ENCODE results near the gene ZNF771.

Gene ZNF771

DNA sequence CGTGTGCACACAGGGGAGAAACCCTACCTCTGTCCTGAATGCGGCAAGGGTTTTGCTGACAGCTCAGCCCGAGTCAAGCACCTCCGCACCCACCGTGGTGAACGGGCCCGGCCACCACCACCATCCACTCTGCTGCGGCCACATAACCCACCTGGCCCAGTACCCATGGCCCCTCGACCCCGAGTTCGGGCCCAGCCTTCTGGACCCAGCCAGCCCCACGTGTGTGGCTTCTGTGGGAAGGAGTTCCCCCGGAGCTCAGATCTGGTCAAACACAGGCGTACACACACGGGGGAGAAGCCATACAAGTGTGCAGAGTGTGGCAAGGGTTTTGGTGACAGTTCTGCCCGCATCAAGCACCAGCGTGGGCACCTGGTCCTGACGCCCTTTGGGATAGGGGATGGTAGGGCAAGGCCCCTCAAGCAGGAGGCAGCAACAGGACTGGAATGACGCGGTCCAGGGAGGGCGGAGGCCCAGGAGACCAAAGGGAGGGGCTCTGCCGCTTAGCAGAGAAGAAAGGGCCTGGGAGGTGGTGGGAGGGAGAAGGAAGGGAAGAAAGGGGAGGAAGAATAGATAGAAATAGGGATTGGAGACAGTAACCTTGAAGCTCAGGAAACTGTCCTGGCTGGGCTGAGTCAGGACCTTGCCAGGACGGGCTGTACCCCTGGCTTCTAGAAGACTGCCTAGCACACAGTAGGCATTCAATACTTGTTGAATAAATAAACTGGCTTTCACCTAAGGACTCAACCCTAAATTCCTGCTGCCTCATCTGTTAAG lies 8.6 kb upstream of the ZNF771 start:
- no peak for DNase-seq (ENCODE audit: low read depth)

DNA sequence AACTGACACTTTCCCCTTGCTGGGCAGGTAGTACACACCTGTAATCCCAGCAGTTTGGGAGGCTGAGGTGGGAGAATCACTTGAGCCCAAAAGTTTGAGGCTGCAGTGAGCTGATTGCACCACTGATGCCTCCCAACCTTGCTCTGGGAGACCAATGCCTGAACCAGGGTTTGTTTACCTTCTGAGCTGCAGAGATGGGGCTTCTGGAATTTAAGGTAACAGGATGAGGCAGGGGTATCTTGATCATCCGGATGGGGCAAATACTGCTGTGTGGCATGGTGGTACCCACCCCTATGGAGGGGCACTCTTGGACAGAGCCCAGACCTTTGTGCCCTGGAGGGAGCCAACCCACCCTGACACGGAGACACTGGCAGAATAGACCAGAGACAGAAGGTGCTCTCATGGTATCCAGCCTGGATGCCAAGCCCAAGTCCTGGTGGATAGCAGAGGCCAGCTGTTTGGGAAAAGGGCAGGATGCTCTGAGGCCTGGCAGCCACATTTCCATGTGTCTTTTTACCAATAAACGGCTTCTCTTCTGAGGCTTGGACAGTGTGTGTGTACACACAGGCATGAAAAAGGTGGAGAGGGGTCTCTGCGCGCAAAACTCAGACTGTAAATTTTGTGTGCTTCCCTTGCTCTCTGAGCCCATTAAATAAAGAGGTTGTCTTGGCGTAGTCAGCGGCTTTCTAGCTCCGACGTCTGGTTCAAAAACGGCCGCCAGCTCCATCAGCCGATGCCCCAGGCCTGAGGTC lies 7.8 kb upstream of the ZNF771 start:
- DNase-seq (ENCODE audit: low read depth) = no peak

DNA sequence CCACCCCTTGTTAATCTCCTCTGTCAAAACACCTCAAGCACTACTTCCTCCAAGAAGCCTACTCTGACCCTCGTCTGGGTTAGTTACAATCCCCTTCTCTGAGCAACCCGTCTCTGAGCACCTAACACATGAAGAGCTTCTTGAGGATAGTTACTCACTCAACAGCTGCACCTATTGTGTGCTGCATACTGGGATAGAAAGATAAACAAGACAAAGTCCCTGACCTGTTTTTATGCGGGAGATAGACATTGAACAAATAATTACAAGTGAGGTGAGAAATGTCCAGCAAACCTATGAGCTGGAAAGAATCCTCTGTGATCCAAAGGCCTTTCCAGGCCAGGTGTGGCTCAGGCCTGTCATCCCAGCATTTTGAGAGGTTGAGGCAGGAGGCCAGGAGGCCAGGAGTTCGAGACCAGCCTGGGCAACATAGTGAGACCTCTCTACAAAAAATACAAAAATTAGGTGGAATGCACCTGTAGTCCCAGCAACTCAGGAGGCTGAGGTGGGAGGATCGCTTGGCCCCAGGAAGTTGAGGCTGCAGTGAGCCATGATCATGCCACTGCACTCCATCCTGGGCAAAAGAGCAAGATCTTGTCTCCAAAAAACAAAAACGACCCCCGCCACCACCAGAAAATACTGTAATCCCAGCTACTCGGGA lies 5.5 kb upstream of the ZNF771 start:
- DNase-seq (ENCODE audit: low read depth) = no peak

DNA sequence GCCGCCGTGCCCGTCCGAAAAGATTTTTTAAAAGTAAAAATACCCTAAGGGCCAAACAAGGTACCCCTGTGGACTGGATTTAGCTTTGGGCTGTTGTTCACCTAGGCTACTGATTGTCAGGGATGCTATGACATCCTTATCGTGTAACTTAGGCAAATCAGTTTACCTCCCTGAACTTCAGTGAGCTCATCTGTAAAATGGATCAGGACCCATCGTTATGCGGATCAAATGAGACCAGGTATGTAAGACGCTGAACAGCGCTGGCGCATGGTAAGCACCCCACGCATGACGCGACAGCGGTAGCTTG lies 658 bp upstream of the ZNF771 start:
- no peak for DNase-seq (ENCODE audit: low read depth)

DNA sequence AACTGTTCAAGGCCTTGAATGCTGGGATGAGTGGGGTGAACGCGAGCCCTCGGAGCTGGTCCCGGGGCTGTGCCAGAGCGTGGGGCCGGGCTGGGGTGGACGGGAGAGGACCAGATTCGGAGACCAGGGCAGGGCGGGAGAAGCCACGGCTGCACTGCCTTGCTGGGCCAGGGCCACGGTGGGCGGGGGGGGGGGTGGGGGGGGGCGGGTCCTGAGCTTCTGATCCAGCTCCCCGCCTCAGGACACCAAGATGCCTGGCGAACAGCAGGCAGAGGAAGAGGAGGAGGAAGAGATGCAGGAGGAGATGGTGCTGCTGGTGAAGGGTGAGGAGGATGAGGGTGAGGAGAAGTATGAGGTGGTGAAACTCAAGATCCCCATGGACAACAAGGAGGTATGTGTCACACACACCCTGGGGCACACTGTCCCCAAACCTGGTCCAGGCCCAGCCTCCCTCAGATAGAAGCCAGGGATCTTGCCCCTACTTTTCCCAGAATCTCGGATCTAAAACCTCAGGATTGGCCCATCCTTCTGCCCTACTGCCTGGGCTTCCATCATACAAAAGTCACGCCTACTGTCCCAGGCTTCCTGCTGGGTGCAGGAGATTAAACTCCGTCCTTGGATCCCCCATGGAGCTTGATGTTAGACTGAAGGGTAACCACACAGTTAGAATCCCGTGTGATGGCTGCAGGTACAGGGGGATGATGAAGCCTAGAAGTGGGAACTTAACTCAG lies 563 bp downstream of the ZNF771 start:
- no peak for DNase-seq (ENCODE audit: low read depth)

DNA sequence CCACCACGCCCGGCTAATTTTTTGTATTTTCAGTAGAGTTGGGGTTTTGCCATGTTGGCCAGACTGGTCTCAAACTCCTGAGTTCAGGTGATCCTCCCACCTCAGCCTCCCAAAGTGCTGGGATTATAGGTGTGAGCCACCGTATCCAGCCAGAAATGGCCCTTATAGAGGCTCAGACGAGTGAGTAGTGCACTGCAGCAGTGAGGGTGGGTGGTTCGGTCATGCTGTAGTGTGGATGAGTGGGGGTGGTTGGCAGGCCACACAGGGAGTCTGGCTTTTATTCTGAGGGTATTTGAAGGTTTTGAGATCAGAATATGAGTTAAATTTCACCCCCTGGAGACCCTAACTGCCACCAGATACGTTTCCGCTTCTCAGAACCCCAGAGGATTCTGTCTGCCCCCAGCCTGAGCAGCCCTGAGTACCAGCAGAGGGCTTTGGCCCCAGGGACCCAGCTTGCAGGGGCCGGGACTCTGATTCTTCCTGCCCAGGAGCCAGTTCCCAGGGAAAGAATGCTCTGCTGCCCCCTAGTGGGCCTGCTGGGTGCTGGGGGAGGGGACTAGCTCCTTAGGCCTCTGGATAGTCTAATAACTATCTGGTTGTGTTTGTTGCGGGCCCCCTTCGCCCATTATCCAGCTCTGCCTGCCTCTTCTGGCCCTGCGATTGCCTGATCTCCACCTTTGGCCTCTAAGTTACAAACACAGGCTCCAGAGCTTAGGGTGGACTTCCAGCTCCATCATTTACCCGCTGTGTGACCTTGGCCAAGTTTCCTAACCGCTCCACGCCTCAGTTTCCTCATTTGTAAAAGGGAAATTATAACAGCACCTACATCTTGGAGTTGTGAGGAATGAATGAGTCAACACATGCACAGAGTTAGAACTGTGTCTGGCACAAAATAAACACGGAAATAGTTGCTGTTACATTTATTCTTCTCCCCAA lies 2.0 kb downstream of the ZNF771 start:
- DNase-seq (ENCODE audit: low read depth) = peak; percentile 80

DNA sequence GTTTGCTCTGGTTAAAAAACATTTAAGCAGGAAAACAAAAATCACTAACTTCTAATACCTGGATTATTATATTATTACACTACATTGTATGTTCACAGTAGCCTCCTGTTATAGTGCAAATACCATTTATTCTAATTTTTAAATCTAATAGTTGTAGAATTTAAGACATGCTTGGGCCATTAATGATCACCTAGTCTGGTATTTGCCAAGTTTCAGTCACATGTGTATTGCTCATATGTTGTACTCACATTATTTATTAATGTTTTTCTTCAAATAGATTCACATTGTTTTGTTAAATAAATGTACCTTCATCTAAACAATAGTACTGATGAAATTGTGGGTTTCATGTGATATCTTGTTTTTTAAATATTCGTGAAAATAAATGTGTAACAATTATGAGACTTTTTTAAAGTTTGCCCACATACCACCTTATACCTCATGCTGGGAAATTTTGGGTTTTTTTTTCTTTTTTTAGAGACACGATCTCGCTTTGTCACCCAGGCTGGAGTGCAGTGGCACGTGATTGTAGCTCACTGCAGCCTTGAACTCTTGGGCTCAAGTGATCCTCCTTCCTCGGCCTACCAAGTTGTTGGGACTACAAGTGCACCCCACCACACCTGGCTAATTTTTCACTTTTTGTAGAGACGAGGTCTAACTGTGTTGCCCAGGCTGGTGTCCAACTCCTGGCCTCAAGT lies 5.9 kb downstream of the ZNF771 start:
- DNase-seq (ENCODE audit: low read depth) = no peak

DNA sequence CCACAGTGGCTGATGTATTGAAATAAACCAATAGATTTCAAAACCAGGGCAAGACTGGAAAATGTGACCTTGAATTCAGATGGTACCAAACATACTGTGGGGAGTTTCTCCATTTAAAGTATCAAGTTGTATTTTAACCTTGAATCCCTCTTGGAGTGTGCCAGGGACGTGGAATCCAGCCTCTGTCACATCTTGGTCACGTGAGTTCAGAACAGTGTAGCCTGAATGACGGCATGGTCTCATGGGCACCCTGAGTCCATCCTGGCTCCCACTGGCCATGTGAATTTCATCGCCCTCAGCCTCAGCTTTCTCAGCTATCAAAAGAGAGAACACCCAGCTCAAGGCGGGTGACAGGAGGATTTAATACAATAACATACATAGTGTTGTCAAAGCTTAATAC lies 6.8 kb downstream of the ZNF771 start:
- no peak for DNase-seq (ENCODE audit: low read depth)

DNA sequence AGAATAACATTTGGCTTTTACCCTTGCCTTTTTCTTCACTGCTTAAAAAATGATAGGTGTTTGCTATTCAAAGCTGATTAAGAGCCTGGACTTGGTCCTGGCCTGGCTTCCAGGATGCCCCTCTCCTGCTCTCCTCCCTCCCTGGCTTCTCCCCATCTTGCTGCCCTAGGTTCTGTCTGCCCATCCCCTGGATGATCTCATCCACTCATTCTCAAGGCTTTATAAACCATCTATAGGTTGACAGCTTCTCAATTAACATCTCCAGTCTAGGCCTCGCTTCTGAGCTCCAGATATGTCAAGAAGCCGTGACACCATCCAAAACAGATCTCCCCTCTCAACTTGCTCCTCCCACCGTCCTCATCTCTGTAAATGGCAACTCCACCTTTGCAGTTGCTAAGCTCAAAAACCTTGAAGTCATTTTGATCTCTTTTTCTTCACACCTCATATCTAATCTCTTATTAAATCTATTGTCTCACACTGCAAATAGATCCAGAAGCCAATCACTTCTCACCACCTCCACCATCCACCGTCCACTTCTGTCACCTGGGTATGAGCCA lies 8.7 kb downstream of the ZNF771 start:
- DNase-seq (ENCODE audit: low read depth) = no peak

DNA sequence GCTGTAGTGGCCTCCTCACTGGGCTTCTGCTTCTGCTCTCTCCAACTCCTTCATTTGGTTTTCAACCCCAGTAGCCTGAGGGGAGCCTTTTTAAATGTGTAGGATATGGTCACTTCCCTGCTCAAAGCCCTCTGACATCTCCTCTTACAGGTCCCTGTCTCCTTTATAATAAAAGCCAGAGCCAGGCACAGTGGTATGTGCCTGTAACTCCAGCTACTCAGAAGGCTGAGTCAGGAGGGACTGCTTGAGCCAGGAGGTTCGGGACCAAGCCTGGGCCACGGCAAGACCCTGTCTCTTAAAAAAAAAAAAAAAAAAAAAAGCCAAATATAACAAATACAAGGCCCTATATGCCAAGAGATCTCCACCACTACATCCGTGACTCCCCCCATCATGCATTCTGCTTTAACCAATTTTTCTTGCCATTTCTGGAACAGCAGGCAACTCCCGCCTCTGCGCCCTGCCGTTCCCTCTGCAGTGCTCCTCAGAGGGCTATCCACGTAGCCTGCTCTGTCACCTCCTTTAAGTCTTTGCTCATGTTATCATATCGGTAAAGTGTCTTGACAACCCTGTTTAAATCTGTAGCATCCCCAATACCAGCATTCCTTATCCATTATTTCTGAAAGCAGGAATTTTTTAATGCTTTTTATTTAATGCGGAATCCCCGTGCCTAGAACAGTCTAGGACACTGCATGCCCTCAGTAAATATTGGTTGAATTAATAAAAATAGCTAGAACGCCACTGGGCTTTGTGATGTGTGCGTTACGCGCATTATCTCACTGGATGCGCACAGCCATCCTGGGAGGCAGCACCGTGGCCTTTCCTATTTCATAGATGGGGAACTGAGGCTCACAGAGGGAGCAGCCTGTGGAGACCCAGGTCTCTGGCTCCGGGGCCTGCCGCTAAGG lies 9.5 kb downstream of the ZNF771 start:
- no peak for DNase-seq (ENCODE audit: low read depth)

DNA sequence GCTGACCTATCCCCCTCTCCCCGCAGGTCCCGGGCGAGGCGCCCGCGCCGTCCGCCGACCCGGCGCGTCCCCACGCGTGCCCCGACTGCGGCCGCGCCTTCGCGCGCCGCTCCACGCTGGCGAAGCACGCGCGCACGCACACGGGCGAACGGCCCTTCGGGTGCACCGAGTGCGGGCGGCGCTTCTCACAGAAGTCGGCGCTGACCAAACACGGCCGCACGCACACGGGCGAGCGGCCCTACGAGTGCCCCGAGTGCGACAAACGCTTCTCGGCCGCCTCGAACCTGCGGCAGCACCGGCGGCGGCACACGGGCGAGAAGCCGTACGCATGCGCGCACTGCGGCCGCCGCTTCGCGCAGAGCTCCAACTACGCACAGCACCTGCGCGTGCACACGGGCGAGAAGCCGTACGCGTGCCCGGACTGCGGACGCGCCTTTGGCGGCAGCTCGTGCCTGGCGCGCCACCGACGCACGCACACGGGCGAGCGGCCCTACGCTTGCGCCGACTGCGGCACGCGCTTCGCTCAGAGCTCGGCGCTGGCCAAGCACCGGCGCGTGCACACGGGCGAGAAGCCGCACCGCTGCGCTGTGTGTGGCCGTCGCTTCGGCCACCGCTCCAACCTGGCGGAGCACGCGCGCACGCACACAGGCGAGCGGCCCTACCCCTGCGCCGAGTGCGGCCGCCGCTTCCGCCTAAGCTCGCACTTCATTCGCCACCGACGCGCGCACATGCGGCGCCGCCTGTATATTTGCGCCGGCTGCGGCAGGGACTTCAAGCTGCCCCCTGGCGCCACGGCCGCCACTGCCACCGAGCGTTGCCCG lies 10.3 kb downstream of the ZNF771 start:
- DNase-seq (ENCODE audit: low read depth) = no peak

DNA sequence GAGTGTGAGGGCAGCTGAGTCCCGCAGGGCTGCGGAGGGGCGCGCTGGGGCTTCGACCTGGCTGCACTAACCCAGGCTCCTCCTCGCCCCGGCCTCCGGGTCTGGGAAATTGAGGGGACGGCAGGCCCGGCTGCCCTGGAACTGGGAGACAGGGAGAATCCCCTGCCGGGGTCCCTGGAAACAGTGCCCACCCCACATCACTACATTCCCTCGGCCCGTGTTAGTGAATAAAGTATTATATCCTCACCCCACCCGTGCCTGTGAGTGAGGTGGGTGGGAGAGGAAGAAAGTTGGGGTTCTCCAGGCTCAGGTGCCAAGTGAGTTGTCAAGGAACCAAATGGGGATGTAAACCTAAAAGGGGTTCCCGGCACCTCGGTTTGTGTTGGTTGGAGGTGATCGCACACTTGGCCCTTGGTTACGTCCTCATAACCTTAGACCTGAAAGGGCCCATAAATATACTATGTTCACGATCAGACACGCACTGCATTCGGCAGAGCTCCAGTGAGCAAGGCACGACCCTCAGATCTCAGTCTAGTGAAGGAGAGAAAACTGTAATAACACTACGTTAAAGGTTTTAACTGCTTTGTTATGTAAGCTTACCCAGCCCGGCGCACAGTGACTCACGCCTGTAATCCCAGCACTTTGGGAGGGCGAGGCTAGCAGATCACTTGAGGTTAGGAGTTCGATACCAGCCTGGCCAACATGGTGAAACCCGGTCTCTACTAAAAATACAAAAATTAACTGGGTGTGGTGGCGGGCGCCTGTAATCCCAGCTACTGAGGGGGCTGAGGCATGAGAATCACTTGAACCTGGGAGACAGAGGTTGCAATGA lies 11.2 kb downstream of the ZNF771 start:
- no peak for DNase-seq (ENCODE audit: low read depth)

DNA sequence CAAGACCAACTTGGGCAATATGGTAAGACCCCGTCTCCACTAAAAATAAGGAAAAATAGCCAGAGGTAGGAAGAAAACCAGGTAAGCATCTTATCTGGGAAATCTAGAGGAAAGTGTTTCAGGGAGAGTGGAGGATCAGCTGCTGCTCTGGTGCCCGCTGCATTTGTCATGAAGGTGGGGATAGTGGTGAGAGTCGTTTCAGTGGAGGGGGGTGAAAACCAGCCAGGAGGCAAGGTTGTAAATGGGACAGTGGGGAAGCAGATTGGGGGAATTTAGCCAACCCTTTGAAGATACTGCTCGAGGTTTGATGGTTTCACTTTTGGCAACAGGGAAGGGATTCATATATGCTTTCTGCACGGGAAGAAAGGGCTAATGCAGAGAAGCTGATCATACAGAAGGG lies 13.6 kb downstream of the ZNF771 start:
- no peak for DNase-seq (ENCODE audit: low read depth)

DNA sequence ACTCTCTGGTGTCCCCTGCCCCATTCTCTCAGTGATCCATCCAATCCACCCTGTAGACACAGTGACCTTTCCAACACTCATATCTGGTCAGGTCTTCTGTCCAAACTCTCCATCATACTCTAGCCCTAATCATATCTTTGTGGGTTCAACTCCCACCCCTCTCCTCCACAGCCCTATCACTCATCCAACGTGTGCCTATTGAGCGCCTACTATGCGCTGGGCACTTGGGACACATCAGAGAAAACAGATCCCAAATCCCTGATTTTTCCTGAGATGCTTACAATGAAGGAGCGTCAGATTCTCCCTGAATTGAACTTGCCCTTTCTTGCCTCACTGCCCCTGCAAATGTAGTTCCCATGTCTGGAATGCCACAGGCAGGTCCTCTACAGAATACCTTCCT lies 20.6 kb downstream of the ZNF771 start:
- no peak for DNase-seq (ENCODE audit: low read depth)

DNA sequence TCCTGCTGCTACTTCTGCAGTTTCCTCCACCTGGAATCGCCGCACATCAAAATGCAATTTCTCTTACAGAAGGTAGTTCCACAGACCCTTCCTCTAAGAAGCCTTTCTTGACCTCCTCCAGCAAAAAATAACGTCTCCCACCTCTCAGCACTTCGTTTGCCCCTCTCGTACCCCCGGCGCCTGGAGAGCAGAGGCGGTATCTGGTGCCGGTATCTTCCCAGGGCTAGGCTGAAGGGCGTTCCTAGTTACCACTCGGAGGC lies 21.9 kb downstream of the ZNF771 start:
- no peak for DNase-seq (ENCODE audit: low read depth)

DNA sequence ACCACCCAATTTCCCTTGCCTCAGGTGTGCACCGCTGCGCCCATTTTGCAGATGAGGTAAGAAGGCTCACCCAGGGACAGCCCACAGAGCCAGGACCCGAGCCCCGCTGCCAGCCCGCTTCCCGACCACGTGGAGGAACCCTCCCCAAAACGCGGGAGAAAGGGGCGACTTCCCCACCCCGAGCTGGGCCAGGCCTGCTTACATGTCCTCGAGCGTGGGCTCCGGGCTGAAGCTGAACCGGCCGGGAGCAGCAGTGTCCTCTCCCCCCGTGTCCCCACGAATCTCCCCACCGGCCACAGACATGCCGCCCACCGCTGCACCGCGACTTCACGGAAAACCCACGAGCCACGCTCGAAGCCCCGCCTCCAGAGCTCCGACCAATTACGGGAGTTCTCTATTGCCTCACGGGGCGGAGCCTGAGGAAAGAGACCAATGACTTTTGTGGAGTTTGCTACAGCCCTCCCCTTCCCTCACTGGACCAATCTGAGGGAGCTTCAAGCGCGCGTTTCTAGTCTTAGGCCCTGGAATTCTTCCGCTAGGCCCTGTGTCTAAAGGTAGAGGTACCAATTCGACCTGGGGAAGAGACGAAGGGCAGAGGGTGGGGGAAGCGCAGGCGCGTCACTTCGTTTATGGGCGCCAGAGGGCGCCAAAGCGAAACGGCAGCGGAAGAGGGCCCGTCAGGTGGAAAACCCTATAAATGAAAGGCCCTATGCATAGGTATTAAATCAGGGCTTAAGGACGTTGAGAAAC lies 22.4 kb downstream of the ZNF771 start, which contains the start of gene DCTPP1:
Gene DCTPP1, minus strand, starts transcription at position 353 of the 750 bp plus-strand sequence. Its CDS starts 50 bp downstream, at position 303.
- DNase-seq (ENCODE audit: low read depth) = peak; percentile 99

DNA sequence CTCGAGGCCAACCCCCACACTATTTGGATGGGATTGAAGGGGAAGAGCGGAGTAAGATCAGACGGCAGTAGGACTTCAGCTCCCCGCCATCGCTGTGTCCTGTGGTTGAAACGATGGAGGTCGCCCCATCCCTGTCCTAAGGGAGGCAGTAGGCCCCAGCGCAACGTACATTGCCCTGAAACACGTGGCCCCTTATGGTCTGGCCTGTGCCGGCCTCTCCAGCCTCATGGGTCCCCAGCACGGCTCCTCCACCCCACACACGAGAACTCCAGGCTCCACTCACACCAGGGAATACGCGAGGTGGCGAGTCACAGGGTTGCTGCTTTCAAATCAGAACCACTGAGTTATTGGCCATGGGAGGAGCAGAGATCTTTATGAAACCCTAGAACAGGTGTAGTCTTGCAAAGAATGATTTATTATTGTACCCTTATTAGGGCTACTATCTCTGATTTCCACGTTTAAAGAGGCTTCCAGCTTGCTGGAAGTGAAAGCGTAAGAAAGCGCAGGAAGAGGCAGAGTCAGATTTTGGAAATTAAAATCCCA lies 23.1 kb downstream of the ZNF771 start:
- no peak for DNase-seq (ENCODE audit: low read depth)

Measured in CMK (cell line).